ENCODE measurements around the gene GRM7. TPM values are rescaled to one million over a fixed set of nuclear protein-coding genes. Genes with fewer than 3 reads are reported as not detected.

Gene GRM7
- total and polyA plus RNA-seq, 4 experiments from 2014 or later = not detected

GRCh38 chr3:7506606-7507180 is 645.8 kb downstream of the GRM7 start:
- H3K4me3 Mint-ChIP-seq = no peak overlapping the region
- H3K27ac ChIP-seq (ENCODE audit: low read depth, low read length) = no peak overlapping the region
- no peaks in the 10 kb centered on the region for H3K27me3 ChIP-seq (ENCODE audit: insufficient read depth, low read length)
- H3K4me1 ChIP-seq (ENCODE audit: insufficient read depth, low read length) = no peaks in the 10 kb centered on the region
- CTCF ChIA-PET (ENCODE audit: partially characterized antibody) = no interaction called here
- H3K9me3 Mint-ChIP-seq = peaks cover 0 to 10% (median 2%) of the 10 kb centered on the region in 8 donors
- intact Hi-C loops (cut with micrococcal nuclease) = no loop called here
- no peaks in the 10 kb centered on the region for H3K4me1 Mint-ChIP-seq
- no peaks in the 10 kb centered on the region for H3K36me3 ChIP-seq (ENCODE audit: insufficient read depth, low read length)
- DNase-seq = no peak
- no peaks in the 10 kb centered on the region for H3K36me3 Mint-ChIP-seq
- POLR2A ChIA-PET (ENCODE audit: partially characterized antibody) = no interaction called here
- H3K4me3 ChIP-seq (ENCODE audit: low read length in 2 of 2) = no peak overlapping the region
- no peaks in the 10 kb centered on the region for H3K27me3 Mint-ChIP-seq
- no peak overlapping the region for H3K27ac Mint-ChIP-seq
- H3K9me3 ChIP-seq (ENCODE audit: control insufficient read depth in 1 of 2, low read length in 2 of 2) = no peaks in the 10 kb centered on the region

GRCh38 chr3:7508821-7509220 is 647.9 kb downstream of the GRM7 start:
- Histone ChIP-seq H3K9me3 (ENCODE audit: control insufficient read depth in 1 of 2, low read length in 2 of 2) (no peaks in the 10 kb centered on the region), H3K27ac (ENCODE audit: low read depth, low read length) (no peak overlapping the region), H3K4me3 (ENCODE audit: low read length in 2 of 2) (no peak overlapping the region), H3K27me3 (ENCODE audit: insufficient read depth, low read length) (no peaks in the 10 kb centered on the region), H3K4me1 (ENCODE audit: insufficient read depth, low read length) (no peaks in the 10 kb centered on the region), H3K36me3 (ENCODE audit: insufficient read depth, low read length) (no peaks in the 10 kb centered on the region)
- no peak for DNase-seq
- peaks cover 0 to 5% (median 2%) of the 10 kb centered on the region in 8 donors for H3K9me3 Mint-ChIP-seq
- no peak overlapping the region for H3K27ac Mint-ChIP-seq
- no peaks in the 10 kb centered on the region for H3K36me3 Mint-ChIP-seq
- intact Hi-C loops (cut with micrococcal nuclease) = no loop called here
- ChIA-PET POLR2A (ENCODE audit: partially characterized antibody) (no interaction called here), CTCF (ENCODE audit: partially characterized antibody) (no interaction called here)
- no peaks in the 10 kb centered on the region for H3K4me1 Mint-ChIP-seq
- H3K4me3 Mint-ChIP-seq = no peak overlapping the region
- no peaks in the 10 kb centered on the region for H3K27me3 Mint-ChIP-seq

- H3K4me3 ChIP-seq (ENCODE audit: low read length in 2 of 2) = no peak overlapping the region
- no peaks in the 10 kb centered on the region for H3K36me3 ChIP-seq (ENCODE audit: insufficient read depth, low read length)
- Mint-ChIP-seq H3K4me3 (peak overlapping the region in 1 of 8 donors; percentile 4), H3K27ac (no peak overlapping the region), H3K27me3 (no peaks in the 10 kb centered on the region), H3K9me3 (peaks cover 0 to 3% (median 0%) of the 10 kb centered on the region in 8 donors), H3K36me3 (no peaks in the 10 kb centered on the region), H3K4me1 (no peaks in the 10 kb centered on the region)
- H3K4me1 ChIP-seq (ENCODE audit: insufficient read depth, low read length) = no peaks in the 10 kb centered on the region
- ChIA-PET CTCF (ENCODE audit: partially characterized antibody) (no interaction called here), POLR2A (ENCODE audit: partially characterized antibody) (no interaction called here)
- DNase-seq = no peak
- intact Hi-C loops (cut with micrococcal nuclease) = no loop called here
- H3K9me3 ChIP-seq (ENCODE audit: control insufficient read depth in 1 of 2, low read length in 2 of 2) = no peaks in the 10 kb centered on the region
- no peaks in the 10 kb centered on the region for H3K27me3 ChIP-seq (ENCODE audit: insufficient read depth, low read length)
- no peak overlapping the region for H3K27ac ChIP-seq (ENCODE audit: low read depth, low read length)
These were observed 651.1 kb downstream of the GRM7 start for GRCh38 chr3:7512048-7512447.

- no peak overlapping the region for H3K4me3 ChIP-seq (ENCODE audit: low read length in 2 of 2)
- no peaks in the 10 kb centered on the region for H3K27me3 Mint-ChIP-seq
- H3K4me3 Mint-ChIP-seq = no peak overlapping the region
- no peak overlapping the region for H3K27ac Mint-ChIP-seq
- H3K36me3 Mint-ChIP-seq = no peaks in the 10 kb centered on the region
- peaks cover 0 to 3% (median 0%) of the 10 kb centered on the region in 8 donors for H3K9me3 Mint-ChIP-seq
- H3K9me3 ChIP-seq (ENCODE audit: control insufficient read depth in 1 of 2, low read length in 2 of 2) = no peaks in the 10 kb centered on the region
- no peak for DNase-seq
- no peaks in the 10 kb centered on the region for H3K4me1 ChIP-seq (ENCODE audit: insufficient read depth, low read length)
- H3K36me3 ChIP-seq (ENCODE audit: insufficient read depth, low read length) = no peaks in the 10 kb centered on the region
- H3K27ac ChIP-seq (ENCODE audit: low read depth, low read length) = no peak overlapping the region
- H3K27me3 ChIP-seq (ENCODE audit: insufficient read depth, low read length) = no peaks in the 10 kb centered on the region
- POLR2A ChIA-PET (ENCODE audit: partially characterized antibody) = no interaction called here
- intact Hi-C loops (cut with micrococcal nuclease) = no loop called here
- CTCF ChIA-PET (ENCODE audit: partially characterized antibody) = interaction anchor here (0.5 kb wide), 1 partner anchor 328 kb away, joined by 3 read pairs; no protein-coding TSS in a partner anchor
- no peaks in the 10 kb centered on the region for H3K4me1 Mint-ChIP-seq
These were observed 657.1 kb downstream of the GRM7 start for GRCh38 chr3:7518026-7518425.

- Histone ChIP-seq H3K9me3 (ENCODE audit: control insufficient read depth in 1 of 2, low read length in 2 of 2) (no peaks in the 10 kb centered on the region), H3K36me3 (ENCODE audit: insufficient read depth, low read length) (no peaks in the 10 kb centered on the region), H3K27me3 (ENCODE audit: insufficient read depth, low read length) (no peaks in the 10 kb centered on the region), H3K4me1 (ENCODE audit: insufficient read depth, low read length) (no peaks in the 10 kb centered on the region), H3K4me3 (ENCODE audit: low read length in 2 of 2) (no peak overlapping the region), H3K27ac (ENCODE audit: low read depth, low read length) (no peak overlapping the region)
- intact Hi-C loops (cut with micrococcal nuclease) = no loop called here
- DNase-seq = no peak
- Mint-ChIP-seq H3K27me3 (no peaks in the 10 kb centered on the region), H3K27ac (no peak overlapping the region), H3K4me3 (no peak overlapping the region), H3K4me1 (no peaks in the 10 kb centered on the region), H3K9me3 (peaks cover 0 to 4% (median under 1%) of the 10 kb centered on the region in 8 donors), H3K36me3 (no peaks in the 10 kb centered on the region)
- ChIA-PET CTCF (ENCODE audit: partially characterized antibody) (no interaction called here), POLR2A (ENCODE audit: partially characterized antibody) (no interaction called here)
These were observed 657.5 kb downstream of the GRM7 start for GRCh38 chr3:7518456-7518855.

- Mint-ChIP-seq H3K4me3 (no peak overlapping the region), H3K4me1 (no peaks in the 10 kb centered on the region), H3K36me3 (no peaks in the 10 kb centered on the region), H3K27me3 (no peaks in the 10 kb centered on the region), H3K9me3 (peaks cover 0 to 6% (median 4%) of the 10 kb centered on the region in 8 donors), H3K27ac (no peak overlapping the region)
- Histone ChIP-seq H3K4me1 (ENCODE audit: insufficient read depth, low read length) (no peaks in the 10 kb centered on the region), H3K27ac (ENCODE audit: low read depth, low read length) (no peak overlapping the region), H3K4me3 (ENCODE audit: low read length in 2 of 2) (no peak overlapping the region), H3K27me3 (ENCODE audit: insufficient read depth, low read length) (no peaks in the 10 kb centered on the region), H3K36me3 (ENCODE audit: insufficient read depth, low read length) (no peaks in the 10 kb centered on the region), H3K9me3 (ENCODE audit: control insufficient read depth in 1 of 2, low read length in 2 of 2) (no peaks in the 10 kb centered on the region)
- POLR2A ChIA-PET (ENCODE audit: partially characterized antibody) = no interaction called here
- no peak for DNase-seq
- intact Hi-C loops (cut with micrococcal nuclease) = no loop called here
- CTCF ChIA-PET (ENCODE audit: partially characterized antibody) = no interaction called here
These were observed 659.1 kb downstream of the GRM7 start for GRCh38 chr3:7520059-7520458.

GRCh38 chr3:7520593-7520992 is 659.7 kb downstream of the GRM7 start:
- Histone ChIP-seq H3K4me3 (ENCODE audit: low read length in 2 of 2) (no peak overlapping the region), H3K27me3 (ENCODE audit: insufficient read depth, low read length) (no peaks in the 10 kb centered on the region), H3K4me1 (ENCODE audit: insufficient read depth, low read length) (no peaks in the 10 kb centered on the region), H3K36me3 (ENCODE audit: insufficient read depth, low read length) (no peaks in the 10 kb centered on the region), H3K9me3 (ENCODE audit: control insufficient read depth in 1 of 2, low read length in 2 of 2) (no peaks in the 10 kb centered on the region), H3K27ac (ENCODE audit: low read depth, low read length) (no peak overlapping the region)
- POLR2A ChIA-PET (ENCODE audit: partially characterized antibody) = no interaction called here
- CTCF ChIA-PET (ENCODE audit: partially characterized antibody) = no interaction called here
- Mint-ChIP-seq H3K4me1 (no peaks in the 10 kb centered on the region), H3K9me3 (peaks cover under 1 to 9% (median 4%) of the 10 kb centered on the region in 8 donors), H3K36me3 (no peaks in the 10 kb centered on the region), H3K27ac (no peak overlapping the region), H3K27me3 (no peaks in the 10 kb centered on the region), H3K4me3 (no peak overlapping the region)
- no peak for DNase-seq
- intact Hi-C loops (cut with micrococcal nuclease) = no loop called here

- intact Hi-C loops (cut with micrococcal nuclease) = no loop called here
- no peak overlapping the region for H3K27ac Mint-ChIP-seq
- Histone ChIP-seq H3K36me3 (ENCODE audit: insufficient read depth, low read length) (no peaks in the 10 kb centered on the region), H3K27me3 (ENCODE audit: insufficient read depth, low read length) (no peaks in the 10 kb centered on the region), H3K27ac (ENCODE audit: low read depth, low read length) (no peak overlapping the region), H3K4me1 (ENCODE audit: insufficient read depth, low read length) (no peaks in the 10 kb centered on the region), H3K9me3 (ENCODE audit: control insufficient read depth in 1 of 2, low read length in 2 of 2) (no peaks in the 10 kb centered on the region), H3K4me3 (ENCODE audit: low read length in 2 of 2) (no peak overlapping the region)
- DNase-seq = no peak
- POLR2A ChIA-PET (ENCODE audit: partially characterized antibody) = no interaction called here
- H3K4me1 Mint-ChIP-seq = no peaks in the 10 kb centered on the region
- no peaks in the 10 kb centered on the region for H3K27me3 Mint-ChIP-seq
- H3K9me3 Mint-ChIP-seq = peaks cover 0 to 14% (median 0%) of the 10 kb centered on the region in 8 donors
- CTCF ChIA-PET (ENCODE audit: partially characterized antibody) = no interaction called here
- H3K36me3 Mint-ChIP-seq = no peaks in the 10 kb centered on the region
- H3K4me3 Mint-ChIP-seq = no peak overlapping the region
These were observed 675.6 kb downstream of the GRM7 start for GRCh38 chr3:7536510-7536909.

All from CD4-positive, alpha-beta memory T cell (primary cell).